Erythroblast (primary cell): ENCODE results near the gene CAPN11.

Source experiments
- DNase-seq, 2 experiments: peaks; one replicate each; lab custom pipeline; 2025; lab: John Stamatoyannopoulos, UW
- GATA1 ChIP-seq: IDR thresholded peaks from 2 replicates; pipeline ENCODE4 v1.6.1; 2011; ENCODE audit warnings: low read depth, mild to moderate bottlenecking, control low read depth, low read length, moderate library complexity
- POLR2A ChIP-seq: IDR thresholded peaks from 2 replicates; pipeline ENCODE4 v1.6.1; 2011; ENCODE audit warnings: mild to moderate bottlenecking, low read length

CAPN11 gene

DNA sequence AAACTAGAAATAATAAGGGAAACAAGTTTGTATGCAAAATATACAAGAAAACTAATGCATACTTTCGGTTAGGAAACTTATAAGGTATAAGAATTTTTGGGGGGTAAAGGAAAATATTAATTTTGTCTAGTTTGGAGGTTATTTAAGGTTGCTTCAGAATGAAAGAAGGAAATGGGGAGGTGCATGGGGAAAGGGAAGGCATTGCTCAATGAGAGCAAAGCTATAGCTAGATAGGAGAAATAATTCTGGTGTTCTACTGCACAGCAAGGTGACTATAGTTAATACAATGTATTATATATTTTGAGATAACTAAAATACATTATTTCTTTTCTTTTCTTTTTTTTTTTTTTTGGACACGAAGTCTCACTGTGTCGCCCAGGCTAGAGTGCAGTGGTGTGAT, 52.7 kb downstream of the CAPN11 start:
- DNase-seq: no peak
- TF ChIP-seq POLR2A (no peak), GATA1 (no peak)

DNA sequence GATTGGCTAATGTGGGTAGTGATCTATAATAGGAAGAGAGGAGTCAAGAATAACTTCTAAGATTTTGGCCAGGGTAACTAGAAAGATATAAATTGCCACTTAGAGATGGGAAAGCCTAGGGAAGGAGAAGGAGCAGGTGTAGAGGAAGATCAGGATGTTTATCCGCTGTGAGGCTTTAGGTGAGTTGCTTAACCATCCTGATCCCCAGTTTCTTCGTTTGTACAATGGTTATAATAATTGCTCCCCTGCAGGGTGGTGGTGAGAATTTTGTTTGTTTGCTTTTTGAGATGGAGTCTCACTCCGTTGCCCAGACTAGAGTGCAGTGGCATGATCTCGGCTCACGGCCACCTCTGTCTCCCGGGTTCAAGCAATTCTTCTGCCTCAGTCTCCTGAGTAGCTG, 55.7 kb downstream of the CAPN11 start:
- no peak for DNase-seq
- TF ChIP-seq POLR2A: no peak
- no peak for TF ChIP-seq GATA1

DNA sequence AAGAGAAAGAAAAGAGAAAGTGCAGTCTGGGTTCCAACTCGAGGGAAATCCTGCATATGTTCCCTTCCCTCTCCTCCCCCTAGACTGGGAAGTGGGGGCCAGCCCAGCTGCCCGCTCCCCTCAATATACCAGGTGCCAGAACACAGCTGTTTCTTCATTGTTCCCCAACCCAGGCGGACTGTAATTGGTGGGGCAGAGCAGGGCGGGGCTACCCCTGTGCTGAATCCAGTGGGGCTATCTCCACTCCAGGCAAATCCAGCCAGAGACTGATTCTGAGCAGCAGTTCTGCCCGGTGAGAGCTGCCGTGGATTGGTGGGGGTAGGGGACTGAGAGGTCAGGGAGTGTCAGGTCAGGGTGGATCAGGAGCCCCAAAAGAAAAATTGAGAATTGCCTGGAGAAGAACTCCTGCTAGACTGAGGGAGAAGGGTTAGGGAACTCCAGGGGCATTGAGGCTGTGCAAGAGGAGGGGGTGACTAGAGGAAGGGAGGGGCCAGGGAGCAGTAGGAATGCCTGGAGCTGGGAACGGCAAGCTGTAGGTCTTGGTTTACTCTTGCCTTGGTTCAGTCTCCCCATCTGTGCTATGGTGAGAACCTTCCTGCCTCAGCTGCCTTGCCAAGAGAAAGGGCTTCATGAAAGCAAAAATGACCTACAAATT, 58.2 kb downstream of the CAPN11 start, which contains the start of gene MYMX:
TSS of gene MYMX (plus strand) at position 250 of the 655 bp plus-strand sequence. CDS start 546 bp downstream, outside the sequence.
- peak in 1 of 2 experiments; percentile 29 for DNase-seq
- TF ChIP-seq GATA1 (no peak), POLR2A (no peak)

DNA sequence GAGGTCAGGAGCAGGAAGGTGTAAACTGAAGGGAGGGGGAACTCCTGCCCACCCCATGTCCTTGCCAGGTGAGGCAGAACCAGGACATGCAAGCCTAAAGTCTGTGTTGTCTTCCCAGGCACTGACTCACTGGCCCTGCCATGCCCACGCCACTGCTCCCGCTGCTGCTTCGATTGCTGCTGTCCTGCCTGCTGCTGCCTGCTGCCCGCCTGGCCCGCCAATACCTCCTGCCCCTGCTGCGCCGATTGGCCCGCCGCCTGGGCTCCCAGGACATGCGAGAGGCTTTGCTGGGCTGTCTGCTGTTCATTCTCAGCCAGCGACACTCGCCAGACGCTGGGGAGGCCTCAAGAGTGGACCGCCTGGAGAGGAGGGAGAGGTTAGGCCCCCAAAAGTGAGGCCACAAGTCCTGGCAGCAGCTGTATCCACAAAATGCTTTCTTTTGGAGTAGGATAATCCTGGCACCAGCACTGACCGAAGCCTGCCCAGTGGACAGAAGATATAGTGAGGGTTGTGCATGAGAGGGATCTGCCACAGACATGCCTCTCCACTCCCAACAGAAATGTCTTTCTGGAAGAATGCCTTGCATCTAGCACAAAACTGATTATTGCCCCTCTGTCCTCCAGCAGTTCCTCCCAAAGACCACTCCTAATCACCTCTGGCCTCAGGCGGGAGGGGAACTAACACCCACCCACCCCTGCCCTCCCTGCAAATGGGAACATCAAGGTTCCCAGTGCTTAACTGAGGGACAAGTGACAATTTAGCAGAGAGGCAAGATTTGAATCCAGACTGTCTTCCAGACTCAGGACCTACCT, 58.9 kb downstream of the CAPN11 start:
- TF ChIP-seq GATA1: no peak
- no peak for DNase-seq

DNA sequence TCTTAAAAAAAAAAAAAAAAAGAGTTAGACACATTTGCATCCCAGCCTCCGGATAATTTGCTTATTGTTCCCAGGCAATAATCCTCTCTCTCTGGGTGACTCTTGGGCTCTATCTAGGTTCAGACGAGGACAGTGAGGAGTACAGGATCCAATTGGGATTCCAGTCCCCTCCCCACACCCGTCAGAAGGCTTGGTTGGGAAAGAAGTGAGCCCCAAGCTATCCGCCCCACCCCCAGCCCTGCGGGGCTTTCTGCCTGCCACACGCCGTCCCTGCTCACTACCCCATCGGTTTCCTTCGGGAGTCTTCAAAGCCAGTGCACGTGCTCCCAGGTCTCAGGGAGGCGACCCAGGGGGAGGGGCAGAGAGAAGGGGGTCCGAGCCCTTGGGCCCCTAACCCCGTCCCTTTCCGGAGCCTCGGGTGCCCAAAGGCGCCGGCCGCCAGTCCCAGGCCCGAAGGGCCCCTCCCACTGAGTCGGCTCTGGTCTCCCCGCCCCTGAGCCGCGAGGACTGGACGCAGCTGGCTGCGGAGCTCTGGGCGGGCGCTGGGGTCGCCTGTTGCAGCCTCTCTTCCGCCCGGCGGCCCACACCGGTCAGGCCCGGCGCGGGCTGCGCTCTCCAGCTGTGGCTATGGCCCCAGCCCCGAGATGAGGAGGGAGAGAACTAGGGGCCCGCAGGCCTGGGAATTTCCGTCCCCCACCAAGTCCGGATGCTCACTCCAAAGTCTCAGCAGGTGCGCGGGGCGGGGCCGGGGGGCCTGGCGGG, 60.6 kb downstream of the CAPN11 start:
- TF ChIP-seq GATA1 (no peak), POLR2A (no peak)
- DNase-seq: peak; percentile 71 to 73

DNA sequence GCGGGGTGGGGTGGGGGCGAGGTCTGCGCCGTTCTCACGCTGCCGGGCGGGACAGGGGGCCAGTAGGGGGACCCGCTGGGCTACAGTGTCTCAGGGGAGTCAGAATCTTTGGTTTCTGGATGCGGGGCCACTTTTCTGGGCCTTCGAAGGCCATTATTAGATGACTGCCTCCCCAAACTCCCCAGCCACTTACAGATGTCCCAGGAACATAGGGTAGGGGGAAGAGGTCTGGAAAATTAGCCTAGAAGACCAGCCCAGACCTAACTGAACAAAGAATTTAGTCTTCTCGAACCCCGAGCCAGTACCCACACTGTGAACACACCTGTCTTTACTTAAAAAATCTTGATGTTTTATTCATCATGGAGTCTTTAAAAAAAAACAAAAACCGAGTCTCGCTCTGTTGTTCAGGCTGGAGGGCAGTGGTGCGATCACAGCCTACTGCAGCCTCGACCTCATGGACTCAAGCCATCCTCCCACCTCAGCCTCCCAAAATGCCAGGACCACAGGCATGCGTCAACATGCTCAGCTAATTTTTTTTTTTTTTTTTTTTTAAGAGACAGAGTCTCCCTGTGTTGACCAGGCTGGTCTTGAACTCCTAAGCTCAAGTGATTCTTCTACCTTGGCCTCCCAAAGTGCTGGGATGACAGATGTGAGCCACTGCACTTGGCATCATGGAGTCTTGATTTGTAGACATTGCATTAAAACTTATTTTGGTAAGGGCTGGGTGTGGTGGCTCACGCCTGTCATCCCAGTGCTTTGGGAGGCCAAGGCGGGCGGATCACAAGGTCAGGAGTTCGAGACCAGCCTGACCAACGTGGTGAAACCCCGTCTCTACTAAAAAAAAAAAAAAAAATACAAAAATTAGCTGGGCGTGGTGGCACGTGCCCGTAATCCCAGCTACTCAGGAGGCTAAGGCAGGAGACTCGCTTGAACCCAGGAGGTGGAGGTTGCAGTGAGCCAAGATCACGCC, 61.5 kb downstream of the CAPN11 start:
- TF ChIP-seq GATA1 (no peak), POLR2A (no peak)
- no peak for DNase-seq

DNA sequence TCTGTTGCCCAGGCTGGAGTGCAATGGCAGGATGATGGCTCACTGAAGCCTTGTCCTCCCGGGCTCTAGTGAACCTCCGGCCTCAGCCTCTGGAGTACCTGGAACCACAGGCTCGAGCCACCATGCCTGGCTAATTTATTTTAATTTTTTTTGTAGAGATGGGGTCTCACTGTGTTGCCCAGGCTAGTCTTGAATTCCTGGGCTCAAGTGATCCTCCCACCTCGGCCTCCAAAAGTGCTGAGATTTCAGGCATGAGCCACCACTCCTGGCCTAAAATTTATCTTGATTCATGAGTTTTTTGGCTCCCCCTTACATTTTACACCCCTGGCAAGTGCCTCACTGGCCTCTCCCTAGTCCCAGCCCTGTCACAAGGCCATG, 62.3 kb downstream of the CAPN11 start:
- no peak for DNase-seq
- TF ChIP-seq POLR2A: no peak
- no peak for TF ChIP-seq GATA1

DNA sequence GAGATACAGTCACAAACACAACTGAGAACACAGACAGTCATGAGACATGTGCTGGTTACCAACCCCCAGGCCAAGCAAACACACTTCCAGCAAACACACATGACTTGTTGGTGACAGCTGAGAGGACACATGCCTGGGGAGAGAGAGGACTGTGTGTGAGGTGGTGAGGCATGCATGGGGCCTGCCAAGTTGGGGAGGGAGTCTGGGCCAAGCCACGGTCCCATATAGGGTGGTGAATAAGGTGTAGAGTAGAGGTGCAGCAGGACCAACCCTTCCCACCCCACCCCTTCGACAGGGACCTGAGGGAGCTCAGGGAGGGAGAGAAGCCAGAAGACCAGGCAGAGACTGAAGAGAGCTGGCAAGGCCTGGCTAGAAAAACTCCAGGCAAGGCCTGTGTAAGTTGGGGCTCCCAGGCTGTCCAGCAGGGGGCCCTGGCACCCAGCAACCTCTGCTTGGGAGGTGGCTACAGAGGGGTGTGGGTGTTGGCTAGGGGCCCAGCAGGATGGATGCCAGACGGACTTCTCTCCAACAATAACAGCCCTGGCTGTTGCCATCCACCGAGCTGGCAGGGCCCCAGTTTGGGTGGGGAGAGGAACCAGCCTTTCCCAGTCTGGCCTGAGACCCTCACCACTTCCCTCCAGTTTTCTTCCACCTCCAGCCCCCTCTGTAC, 62.8 kb downstream of the CAPN11 start:
- peak; percentile 95 to 96 for DNase-seq
- no peak for TF ChIP-seq GATA1
- TF ChIP-seq POLR2A: no peak

DNA sequence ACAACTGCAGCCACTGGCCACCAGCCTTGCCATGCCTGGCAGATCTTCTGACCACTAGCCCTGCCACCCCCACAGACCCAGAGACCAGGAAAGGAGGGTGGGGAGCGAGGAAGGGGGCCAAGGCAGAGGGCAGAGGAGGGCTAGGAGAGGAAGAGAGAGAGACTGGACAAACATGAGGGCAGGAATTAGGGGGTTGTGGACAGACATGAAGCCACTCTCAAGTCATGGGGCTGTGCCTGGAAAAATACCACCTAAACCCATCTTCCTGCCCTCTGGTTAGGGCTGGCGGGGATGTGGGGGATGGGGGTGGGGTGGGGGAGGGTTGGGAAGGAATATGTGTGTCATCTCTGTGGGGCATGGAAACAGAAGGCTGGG, 63.3 kb downstream of the CAPN11 start:
- TF ChIP-seq GATA1: no peak
- no peak for TF ChIP-seq POLR2A
- DNase-seq: no peak

DNA sequence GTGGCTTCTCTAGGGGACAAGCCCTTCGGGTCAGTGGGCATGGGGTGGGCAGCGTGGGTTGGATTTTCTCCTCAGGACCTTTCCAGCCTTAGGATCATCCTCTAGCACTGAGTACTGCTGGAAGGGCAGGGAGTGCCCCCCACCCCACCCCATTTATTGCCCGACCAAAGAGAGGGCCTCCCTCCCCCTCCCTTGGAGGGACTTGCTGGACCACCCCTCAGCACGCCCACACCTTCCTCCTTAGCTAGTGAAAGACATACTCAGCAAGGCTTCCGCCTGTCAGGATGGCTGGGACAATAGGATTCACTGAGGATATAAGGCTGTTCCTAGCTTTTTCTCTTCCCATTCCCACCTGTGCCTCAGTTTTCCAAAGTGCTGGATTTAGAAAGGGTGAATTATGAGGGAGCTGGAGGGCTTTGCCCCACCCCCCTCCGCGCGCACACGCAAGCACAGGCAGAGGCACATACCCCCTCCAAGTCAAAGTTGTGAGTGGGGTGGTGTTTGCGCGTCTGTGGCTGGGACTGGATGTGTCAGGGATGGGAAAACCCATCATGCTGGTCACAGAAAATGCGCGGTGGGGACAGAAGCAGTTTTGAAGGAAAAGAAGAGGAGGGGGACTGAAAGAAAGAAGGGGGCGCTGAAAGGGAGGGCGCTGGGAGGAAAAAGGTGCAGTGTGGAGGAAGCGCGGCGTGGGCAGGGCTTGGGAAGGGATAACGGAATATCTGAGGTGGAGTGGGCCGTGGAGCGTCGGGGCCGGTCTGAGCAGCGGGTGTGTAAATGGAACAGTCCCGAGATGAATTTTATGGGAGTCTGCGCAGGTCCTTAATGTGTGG, 64.1 kb downstream of the CAPN11 start:
- TF ChIP-seq GATA1 (no peak), POLR2A (no peak)
- peak in 1 of 2 experiments; percentile 55 for DNase-seq

DNA sequence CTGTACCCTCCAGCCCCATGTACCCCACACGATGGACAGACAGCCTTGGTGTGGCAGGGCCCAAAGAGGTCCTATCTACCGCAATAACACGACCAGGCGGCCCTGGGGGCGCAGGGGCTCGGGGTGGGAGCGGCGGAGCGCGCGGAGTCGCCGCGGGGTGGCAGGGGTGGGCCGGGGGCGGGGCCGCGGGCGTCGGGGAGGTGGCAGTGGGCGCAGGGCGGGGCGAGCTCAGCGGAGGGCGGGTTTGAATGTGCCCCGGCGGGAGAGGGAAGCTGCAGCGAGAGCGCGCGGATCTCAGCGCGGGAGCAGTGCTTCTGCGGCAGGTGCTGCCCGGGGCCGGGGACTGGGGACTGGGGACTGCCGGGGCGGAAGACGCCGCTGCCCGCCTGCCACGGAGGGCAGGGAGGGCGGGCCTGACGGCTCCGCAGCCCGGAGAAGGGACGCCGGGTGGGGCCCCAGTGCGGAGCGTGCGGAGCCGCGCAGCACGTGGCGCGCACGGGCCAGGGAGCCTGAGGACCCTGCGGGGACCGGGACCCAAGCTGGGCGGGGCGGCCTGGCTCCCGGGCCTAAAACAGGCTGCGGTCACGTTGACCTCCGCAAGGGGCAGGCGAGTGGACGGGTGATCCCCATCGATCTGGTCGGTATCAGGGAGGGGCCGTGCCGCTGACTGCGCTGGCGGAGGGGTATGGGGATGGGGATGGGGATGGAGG, 64.9 kb downstream of the CAPN11 start, which contains the start of gene SLC29A1:
TSS of gene SLC29A1 (plus strand) at position 277 of the 710 bp plus-strand sequence. CDS start 3,719 bp downstream, outside the sequence.
- peak; percentile 84 to 87 for DNase-seq
- peak; percentile 51 for TF ChIP-seq POLR2A
- TF ChIP-seq GATA1: no peak
